Endothelial cell of hepatic sinusoid (primary cell): ENCODE data around the gene SLC2A4RG.

ENCODE experiments used
- in situ Hi-C: cut with HindIII; loops from 2 replicates; pipeline ENCODE4 v1.10.0; 2017; ENCODE audit warnings: low sequenced_read_pairs

SLC2A4RG gene, protein sequence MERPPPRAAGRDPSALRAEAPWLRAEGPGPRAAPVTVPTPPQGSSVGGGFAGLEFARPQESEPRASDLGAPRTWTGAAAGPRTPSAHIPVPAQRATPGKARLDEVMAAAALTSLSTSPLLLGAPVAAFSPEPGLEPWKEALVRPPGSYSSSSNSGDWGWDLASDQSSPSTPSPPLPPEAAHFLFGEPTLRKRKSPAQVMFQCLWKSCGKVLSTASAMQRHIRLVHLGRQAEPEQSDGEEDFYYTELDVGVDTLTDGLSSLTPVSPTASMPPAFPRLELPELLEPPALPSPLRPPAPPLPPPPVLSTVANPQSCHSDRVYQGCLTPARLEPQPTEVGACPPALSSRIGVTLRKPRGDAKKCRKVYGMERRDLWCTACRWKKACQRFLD

DNA sequence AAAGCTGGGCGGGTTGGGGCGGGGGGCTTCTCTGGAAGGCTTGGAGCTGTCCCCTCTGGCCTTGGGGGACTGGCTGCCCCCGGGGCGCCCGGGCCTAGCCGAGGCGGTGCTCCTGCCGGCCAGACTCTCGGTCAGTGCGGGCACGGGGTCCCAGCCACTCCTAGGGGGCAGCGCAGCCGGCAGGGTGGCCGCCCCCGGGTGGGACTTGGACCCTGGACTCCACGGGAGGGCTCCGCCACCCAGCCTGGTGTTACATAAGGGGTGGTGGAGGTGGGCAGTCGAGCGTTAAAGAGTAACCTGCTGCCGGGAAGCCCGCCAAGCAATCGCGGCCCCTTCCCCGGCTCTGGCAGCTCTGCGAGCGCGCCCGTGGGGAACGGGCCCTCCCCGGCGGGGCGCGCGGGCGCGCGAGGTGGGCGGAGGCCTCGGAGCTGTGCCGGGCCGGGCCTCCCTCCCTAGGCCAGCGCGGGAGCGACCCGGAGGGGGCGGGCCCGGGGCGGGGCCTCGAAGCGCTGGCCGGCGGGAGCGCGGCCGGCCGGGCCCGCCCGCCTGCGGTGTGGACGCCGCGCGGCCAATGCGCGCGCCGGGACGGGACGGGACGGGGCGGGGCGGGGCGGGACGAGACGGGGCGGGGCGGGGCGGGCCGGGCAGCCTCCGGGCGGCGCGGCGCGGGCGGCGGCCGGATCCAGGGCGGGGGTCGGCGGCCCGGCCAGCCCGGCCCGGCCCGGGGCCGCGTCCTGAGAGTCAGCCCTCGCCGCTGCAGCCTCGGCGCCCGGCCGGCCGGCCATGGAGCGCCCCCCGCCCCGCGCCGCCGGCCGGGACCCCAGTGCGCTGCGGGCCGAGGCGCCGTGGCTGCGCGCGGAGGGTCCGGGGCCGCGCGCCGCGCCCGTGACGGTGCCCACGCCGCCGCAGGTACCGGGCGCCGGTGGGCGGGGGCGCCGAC is at the start of gene SLC2A4RG:
Gene SLC2A4RG, plus strand, starts transcription at position 647 of the 940 bp plus-strand sequence. Its CDS starts 137 bp downstream, at position 784.
- in situ Hi-C loops = no loop called here

- in situ Hi-C loops = no loop called here
Observed at GRCh38 chr20:63690003-63690897, 49.3 kb upstream of the SLC2A4RG start.

DNA sequence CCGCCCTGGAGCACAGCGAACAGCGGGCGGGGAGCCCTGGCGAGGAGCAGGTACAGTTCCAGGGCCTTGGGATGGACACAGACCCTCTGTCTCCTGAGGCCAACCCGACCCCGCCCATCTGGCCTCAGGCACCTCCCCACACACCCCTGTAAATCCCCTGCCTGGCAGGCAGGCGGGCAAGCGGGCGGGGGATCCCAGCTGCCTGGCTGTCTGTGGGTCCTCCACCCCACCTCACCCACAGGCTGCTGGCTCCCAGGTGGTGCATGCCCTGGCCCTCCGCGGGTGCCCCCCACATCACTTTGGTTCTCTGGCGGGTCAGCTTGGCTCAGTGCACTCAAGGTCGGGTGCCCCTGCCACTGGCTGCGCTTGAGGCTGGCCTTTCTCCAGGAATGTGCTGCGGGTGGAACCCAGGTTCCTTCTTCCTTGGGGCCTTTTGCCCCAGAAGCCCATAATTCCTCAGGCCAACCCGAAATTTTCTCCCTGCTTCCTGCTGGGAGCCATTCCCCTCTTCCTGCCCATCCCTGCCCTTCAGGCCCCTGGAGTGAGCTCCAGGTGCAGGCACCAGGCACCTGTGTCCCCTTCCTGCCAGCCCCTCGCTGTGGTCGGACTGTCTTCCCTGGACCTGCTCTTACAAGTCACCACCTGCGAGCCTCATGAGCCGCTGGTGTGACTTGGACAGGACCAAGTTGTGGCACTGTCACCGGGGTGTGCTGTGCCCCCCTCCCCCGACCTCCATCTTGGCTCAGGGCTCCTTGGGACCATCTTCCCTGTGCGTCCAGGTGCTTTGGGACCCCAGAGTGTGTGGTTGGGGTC is 48.5 kb upstream of the SLC2A4RG start:
- in situ Hi-C loops = no loop called here

DNA sequence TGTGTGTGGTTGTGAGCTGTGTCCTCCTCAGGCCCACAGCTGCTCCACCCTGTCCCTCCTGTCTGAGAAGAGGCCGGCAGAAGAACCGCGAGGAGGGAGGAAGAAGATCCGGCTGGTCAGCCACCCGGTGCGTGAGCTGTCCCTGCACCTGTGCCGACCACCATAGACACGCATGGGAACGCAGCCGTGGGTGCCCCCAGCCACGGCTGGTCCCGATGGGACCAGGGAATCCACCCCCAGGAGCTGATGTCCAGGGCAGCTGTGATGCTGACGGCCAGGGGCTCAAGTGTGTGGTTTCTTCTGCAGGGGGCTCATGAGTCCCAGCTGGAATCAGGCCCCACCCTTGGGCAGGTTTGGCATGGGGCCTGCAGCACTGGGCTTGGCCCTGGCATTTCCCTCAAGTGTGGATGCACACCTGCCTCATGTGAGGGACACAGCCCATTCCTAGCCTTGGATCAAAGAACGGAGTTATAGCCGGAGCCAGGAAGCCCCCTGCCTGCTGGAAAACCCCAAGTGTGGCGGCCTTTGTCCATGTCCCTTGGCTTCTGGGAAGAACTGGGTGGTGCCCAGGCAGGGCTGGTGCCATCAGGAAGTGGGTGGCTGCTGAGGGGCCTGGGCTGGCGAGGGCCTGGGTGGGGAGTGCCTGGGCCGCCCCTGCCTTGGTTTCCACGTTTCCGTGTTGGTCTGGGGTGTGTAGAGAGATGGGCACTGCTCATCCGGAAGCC is 47.7 kb upstream of the SLC2A4RG start:
- in situ Hi-C loops = no loop called here

DNA sequence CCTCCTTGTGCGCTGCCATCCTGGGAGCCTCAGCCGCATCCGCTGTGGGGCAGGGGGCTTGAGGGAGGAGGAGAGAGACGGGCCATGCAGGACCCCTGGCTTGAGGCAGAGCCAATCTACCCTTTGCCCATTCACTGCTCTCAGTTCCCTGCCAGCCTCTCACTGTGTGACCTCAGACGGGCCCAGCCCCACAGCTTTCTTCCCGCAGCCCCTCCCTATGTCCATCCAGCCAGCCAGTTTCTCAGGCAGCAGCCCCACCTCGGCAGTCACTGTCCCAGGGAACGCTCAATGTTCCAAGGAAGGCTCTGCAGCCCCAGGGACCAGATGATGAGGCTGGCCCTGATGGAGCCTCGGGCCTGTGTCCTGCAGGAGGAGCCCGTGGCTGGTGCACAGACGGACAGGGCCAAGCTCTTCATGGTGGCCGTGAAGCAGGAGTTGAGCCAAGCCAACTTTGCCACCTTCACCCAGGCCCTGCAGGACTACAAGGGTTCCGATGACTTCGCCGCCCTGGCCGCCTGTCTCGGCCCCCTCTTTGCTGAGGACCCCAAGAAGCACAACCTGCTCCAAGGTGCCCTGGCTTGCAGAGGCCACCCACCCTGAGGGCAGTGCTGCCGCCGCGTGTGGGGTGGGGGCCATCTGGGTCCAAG is 47.0 kb upstream of the SLC2A4RG start:
- in situ Hi-C loops = no loop called here

DNA sequence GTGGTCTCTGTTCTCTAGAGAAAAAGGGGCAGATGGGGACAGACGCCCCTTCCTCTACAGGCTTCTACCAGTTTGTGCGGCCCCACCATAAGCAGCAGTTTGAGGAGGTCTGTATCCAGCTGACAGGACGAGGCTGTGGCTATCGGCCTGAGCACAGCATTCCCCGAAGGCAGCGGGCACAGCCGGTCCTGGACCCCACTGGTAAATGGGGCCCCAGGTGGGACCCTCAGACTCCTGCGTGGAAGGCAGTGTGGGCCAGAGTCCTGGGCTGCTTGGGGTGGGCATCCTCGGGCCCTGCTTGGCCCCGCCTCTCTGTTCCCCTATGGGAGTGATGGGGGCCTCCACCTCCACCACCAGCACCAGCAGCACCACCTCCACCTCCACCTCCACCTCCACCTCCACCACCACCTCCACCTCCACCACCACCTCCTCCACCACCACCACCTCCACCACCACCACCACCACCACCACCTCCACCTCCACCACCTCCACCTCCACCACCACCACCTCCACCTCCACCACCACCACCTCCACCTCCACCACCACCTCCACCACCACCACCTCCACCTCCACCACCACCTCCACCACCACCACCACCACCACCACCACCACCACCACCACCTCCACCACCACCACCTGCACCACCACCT is 46.4 kb upstream of the SLC2A4RG start:
- in situ Hi-C loops = no loop called here

- in situ Hi-C loops = no loop called here
Observed at GRCh38 chr20:63693733-63694583, 45.6 kb upstream of the SLC2A4RG start.

DNA sequence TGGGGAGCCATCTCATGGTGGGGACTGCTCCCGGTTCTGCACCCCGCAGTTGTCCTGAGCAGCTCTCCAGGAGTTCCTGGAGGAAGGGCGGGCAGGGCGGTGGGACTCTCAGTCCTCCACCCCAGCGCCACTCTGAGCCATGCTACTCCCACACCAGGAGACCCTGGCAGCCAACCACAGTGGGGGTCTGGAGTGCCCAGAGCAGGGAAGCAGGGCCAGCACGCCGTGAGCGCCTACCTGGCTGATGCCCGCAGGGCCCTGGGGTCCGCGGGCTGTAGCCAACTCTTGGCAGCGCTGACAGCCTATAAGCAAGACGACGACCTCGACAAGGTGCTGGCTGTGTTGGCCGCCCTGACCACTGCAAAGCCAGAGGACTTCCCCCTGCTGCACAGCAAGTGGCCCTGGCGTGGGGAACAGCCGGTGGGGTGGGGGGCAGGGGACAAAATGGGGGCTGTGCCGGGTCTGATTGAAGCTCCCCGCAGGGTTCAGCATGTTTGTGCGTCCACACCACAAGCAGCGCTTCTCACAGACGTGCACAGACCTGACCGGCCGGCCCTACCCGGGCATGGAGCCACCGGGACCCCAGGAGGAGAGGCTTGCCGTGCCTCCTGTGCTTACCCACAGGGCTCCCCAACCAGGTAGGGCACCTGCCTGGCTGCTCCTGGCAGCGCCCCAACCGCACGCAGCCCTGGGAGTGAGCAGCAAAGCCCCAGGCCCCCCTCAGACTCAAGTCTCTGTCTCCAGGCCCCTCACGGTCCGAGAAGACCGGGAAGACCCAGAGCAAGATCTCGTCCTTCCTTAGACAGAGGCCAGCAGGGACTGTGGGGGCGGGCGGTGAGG is 44.8 kb upstream of the SLC2A4RG start:
- in situ Hi-C loops = no loop called here

GRCh38 chr20:63695424-63696305 is 43.9 kb upstream of the SLC2A4RG start:
- in situ Hi-C loops = no loop called here

GRCh38 chr20:63696306-63696627 is 43.3 kb upstream of the SLC2A4RG start:
- in situ Hi-C loops = no loop called here

DNA sequence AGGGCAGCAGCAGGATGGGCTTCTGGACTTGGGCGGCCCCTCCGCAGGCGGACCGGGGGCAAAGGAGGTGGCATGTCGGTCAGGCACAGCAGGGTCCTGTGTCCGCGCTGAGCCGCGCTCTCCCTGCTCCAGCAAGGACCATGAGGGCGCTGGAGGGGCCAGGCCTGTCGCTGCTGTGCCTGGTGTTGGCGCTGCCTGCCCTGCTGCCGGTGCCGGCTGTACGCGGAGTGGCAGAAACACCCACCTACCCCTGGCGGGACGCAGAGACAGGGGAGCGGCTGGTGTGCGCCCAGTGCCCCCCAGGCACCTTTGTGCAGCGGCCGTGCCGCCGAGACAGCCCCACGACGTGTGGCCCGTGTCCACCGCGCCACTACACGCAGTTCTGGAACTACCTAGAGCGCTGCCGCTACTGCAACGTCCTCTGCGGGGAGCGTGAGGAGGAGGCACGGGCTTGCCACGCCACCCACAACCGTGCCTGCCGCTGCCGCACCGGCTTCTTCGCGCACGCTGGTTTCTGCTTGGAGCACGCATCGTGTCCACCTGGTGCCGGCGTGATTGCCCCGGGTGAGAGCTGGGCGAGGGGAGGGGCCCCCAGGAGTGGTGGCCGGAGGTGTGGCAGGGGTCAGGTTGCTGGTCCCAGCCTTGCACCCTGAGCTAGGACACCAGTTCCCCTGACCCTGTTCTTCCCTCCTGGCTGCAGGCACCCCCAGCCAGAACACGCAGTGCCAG is 42.8 kb upstream of the SLC2A4RG start, which contains the start of gene TNFRSF6B:
Gene TNFRSF6B, plus strand, starts transcription at position 25 of the 729 bp plus-strand sequence. Its CDS starts 116 bp downstream, at position 141.
- in situ Hi-C loops = no loop called here

- in situ Hi-C loops = no loop called here
Observed at GRCh38 chr20:63697357-63697867, 42.2 kb upstream of the SLC2A4RG start.

- in situ Hi-C loops = no loop called here
Observed at GRCh38 chr20:63697868-63698545, 41.6 kb upstream of the SLC2A4RG start.
